Tibial nerve (tissue), 4 donors: ENCODE measurements around the gene GLUD1. TPM values are rescaled to one million over a fixed set of nuclear protein-coding genes. Genes with fewer than 3 reads are reported as not detected.
"Not testable (repeated sequence)": the region's sequence is repeated elsewhere in the genome, so short reads cannot be mapped to it uniquely, and the experiment has no call there.

Experiments
- DNase-seq, 2 donors: peaks; one replicate each; pipeline ENCODE4 v3.0.0-alpha.2; 2019; ENCODE audit warnings: low spot score in 2 of 2
- H3K27ac ChIP-seq, 4 donors: fragments of 200-600 bp; sonication (generic) in 3 of 4; one replicate each; pipeline ENCODE4 v1.5.1; 2017 to 2019; ENCODE audit warnings: mild to moderate bottlenecking in 1 of 4
- H3K27me3 ChIP-seq, 2 donors: fragments of 200-600 bp; sonication (generic) in 1 of 2; one replicate each; pipeline versions ENCODE4 v1.5.1 to v1.6.0; 2017 to 2019
- H3K36me3 ChIP-seq, 3 donors: fragments of 200-600 bp; sonication (generic); one replicate each; pipeline ENCODE4 v1.5.1; 2018 to 2019
- H3K4me1 ChIP-seq, 4 donors: fragments of 200-600 bp; sonication (generic) in 3 of 4; one replicate each; pipeline ENCODE4 v1.5.1; 2017 to 2019
- H3K4me3 ChIP-seq, 4 donors: fragments of 200-600 bp; sonication (generic) in 3 of 4; one replicate each; pipeline ENCODE4 v1.5.1; 2017 to 2019; ENCODE audit warnings: mild to moderate bottlenecking in 1 of 4, moderate library complexity in 1 of 4
- H3K9me3 ChIP-seq, 4 donors: fragments of 200-600 bp; sonication (generic) in 3 of 4; one replicate each; pipeline ENCODE4 v1.5.1; 2017 to 2019
- EP300 ChIP-seq, 2 donors: sonication (generic); formaldehyde crosslinking; IDR thresholded peaks; one replicate each; pipeline ENCODE4 v1.6.1; 2017; ENCODE audit warnings: antibody characterized with exemption in 2 of 2, mild to moderate bottlenecking in 1 of 2
- POLR2A ChIP-seq, 2 donors: fragments of 450-650 bp; IDR thresholded peaks; one replicate each; pipeline ENCODE4 v1.6.1; 2017; ENCODE audit warnings: antibody characterized with exemption in 2 of 2, mild to moderate bottlenecking in 2 of 2, moderate library complexity in 2 of 2
- whole genome bisulfite sequencing, 2 donors: methylation state at CpG; one replicate each; pipeline ENCODE4 v1.1.5; 2018; 5-methylcytosine and 5-hydroxymethylcytosine counted together
- total RNA-seq, 4 donors: library from RNA; depleted of rRNA; stranded (reverse); fragments of >200 nt; gene quantifications; one replicate each; pipeline ENCODE4 v1.1.0, GENCODE V29; 2016
- TF ChIP-seq, protein P1 (sequence below), 5 experiments: fragments of 200-600 bp in 3 of 5; fragments of 450-650 bp in 2 of 5; sonication (generic) in 3 of 5; IDR thresholded peaks; one replicate each; pipeline ENCODE4 v1.5.1; 2016 to 2019; ENCODE audit warnings: antibody characterized with exemption in 5 of 5, mild to moderate bottlenecking in 3 of 5, moderate library complexity in 2 of 5

GLUD1 gene
- 100 to 1,000 TPM; 204 to 241 (median 223) TPM for total RNA-seq

DNA sequence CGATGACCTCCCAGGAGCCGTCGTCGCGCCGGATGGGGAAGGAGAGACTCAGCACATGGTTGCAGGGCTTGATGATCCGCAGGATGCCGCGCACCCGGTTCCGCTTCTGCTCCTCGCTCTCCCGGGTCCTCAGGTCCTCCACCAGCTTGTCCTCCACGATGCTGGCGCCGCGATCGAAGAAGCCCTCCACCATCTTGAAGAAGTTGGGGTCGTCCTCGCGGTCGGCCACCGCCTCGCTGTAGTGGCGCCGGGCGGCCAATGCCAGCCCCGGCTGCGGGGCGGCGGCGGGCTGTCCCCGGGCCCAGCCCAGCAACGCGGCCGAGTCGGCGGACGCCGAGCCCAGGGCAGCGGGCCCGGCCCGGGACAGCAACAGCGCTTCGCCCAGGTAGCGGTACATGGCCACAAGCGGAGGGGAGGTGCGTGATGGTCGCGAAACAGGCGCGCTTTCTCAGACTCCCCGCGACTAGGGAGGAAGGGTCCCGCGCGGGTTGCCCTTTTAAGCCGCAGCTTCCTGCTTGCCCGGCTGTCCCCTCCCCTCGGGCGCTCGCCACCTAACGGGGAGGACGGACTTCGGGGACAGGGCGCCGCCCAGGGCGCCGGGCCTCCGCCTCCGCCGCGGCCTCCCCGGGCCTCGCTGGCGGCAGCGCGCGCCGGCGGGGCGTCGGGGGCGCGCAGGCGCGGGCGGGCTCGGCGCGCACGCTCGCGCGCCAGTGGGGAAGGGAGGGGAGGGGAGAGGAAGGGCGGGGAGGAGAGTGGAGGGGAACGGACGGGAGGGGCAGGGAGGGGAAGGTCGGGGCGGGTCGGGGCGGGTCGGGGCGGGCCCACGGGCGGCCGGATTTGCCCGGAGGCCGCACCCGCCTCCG, at the start of gene GLUD1, which contains the start of gene SHLD2:
Gene GLUD1 (minus strand): TSS at position 471 of the 863 bp plus-strand sequence. CDS start 74 bp downstream, at position 397.
Gene SHLD2 (plus strand): TSS at position 834 of the 863 bp plus-strand sequence. CDS start 56,149 bp downstream, outside the sequence.
- Histone ChIP-seq H3K36me3 (peaks cover 0 to 24% (median 0%) of the 10 kb centered on the region in 3 donors), H3K4me1 (peaks cover 0 to 38% (median 16%) of the 10 kb centered on the region in 4 donors), H3K4me3 (peak within 1 kb of the TSS; percentile 83 to 96 (median 86)), H3K27me3 (no peaks in the 10 kb centered on the region), H3K9me3 (no peaks in the 10 kb centered on the region), H3K27ac (peak within 1 kb of the TSS; percentile 95 to 99 (median 98))
- DNase-seq, result peak; percentile 79 to 85
- TF ChIP-seq, protein P1, sequence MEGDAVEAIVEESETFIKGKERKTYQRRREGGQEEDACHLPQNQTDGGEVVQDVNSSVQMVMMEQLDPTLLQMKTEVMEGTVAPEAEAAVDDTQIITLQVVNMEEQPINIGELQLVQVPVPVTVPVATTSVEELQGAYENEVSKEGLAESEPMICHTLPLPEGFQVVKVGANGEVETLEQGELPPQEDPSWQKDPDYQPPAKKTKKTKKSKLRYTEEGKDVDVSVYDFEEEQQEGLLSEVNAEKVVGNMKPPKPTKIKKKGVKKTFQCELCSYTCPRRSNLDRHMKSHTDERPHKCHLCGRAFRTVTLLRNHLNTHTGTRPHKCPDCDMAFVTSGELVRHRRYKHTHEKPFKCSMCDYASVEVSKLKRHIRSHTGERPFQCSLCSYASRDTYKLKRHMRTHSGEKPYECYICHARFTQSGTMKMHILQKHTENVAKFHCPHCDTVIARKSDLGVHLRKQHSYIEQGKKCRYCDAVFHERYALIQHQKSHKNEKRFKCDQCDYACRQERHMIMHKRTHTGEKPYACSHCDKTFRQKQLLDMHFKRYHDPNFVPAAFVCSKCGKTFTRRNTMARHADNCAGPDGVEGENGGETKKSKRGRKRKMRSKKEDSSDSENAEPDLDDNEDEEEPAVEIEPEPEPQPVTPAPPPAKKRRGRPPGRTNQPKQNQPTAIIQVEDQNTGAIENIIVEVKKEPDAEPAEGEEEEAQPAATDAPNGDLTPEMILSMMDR (IDR thresholded peaks at IDR 0.05), result no peak
- TF ChIP-seq EP300 (IDR thresholded peaks at IDR 0.05), result peak in 1 of 2 donors; percentile 85
- TF ChIP-seq POLR2A (IDR thresholded peaks at IDR 0.05), result peak; percentile 79 to 86
- WGBS, 2 donors, result 0 to 1% methylated on average over 14 to 43 of the region's 111 CpGs

DNA sequence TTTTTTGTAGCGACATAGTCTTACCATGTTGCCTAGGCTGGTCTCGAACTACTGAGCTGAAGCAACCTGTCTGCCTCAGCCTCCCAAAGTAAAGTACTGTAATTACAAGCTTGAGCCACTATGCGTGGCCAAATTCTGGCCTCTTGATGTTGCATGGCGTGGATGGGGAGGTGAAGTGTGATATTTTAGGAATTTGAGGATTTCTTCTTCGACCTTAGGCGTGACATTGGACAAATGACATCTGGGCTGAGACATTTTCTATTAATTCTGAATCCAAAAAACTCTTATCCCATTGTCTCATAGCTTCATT, 48.4 kb upstream of the GLUD1 start:
- not testable (repeated sequence) for H3K36me3 ChIP-seq, H3K4me3 ChIP-seq, H3K27me3 ChIP-seq, H3K4me1 ChIP-seq, H3K9me3 ChIP-seq, DNase-seq
- WGBS, 2 donors, result 92 to 97% methylated on average over 6 of the region's 6 CpGs
- H3K27ac ChIP-seq, result peak overlapping the region in 2 of 4 donors; percentile 49 to 62

DNA sequence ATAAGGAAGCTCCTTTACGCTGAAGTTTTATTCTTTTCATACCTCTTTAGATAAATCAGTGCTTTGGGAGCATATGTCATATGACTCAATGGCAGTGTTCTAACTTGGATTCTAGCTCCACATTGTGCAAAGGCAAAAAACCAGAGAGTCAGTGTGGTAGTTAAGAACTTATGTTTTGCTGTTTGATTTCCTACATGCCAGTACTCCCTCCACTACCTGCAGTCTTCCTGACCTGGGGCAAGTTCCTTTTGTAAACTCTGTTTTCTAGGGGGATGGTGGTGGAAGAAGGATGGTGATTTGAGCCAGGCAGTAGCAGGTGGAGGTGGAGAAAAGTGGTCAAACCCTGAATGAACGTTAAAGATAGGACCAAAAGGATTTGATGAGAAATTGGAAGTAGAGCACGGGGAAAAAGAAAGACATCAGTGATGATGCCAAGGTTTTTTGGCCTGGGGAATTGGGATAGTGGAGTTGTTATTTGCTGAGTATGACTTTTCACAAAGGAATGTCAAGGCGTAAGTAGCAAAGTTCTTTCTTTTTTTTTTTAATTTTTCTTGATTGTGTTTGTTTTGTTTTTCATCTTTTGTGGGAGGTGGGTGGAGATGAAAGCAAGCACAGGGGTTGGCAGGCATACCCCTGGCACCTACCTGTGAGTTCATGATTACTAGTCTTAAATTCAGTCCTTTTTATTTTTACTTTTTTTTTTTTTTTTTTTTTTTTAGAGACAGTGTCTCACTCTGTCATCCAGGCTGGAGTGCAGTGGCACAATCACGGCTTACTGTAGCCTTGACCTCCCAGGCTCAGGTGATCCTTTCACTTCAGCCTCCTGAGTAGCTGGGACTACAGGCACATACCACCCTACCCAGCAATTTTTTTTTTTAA, 47.8 kb upstream of the GLUD1 start:
- H3K27ac ChIP-seq, result peak overlapping the region in 2 of 4 donors; percentile 49 to 62
- not testable (repeated sequence) for H3K27me3 ChIP-seq, H3K4me3 ChIP-seq, H3K36me3 ChIP-seq, H3K4me1 ChIP-seq, H3K9me3 ChIP-seq
- DNase-seq, result peak in 1 of 2 donors; percentile 41
- WGBS, 2 donors, result 54 to 55% methylated on average over 5 of the region's 5 CpGs

DNA sequence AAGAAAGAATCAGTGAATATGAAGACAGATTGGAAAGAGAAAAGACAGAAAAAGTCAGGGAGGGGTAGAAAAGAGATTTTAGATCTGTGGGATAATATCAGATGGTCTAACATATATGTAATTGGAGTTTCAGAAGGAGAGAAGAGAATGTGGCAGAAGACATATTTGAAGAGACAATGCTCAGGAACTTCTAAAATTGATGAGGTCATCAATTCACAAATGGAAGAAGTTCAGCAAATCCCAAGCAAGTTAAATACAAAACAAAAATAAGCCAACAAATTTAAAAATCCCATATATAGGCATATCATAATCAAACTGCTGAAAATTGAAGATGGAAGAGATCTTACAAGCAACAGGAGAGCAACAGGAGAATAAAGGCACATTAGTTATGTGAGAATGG, 42.8 kb upstream of the GLUD1 start:
- H3K4me3 ChIP-seq, H3K27ac ChIP-seq, H3K4me1 ChIP-seq, H3K27me3 ChIP-seq, H3K9me3 ChIP-seq, DNase-seq: not testable (repeated sequence)
- peaks cover 0 to 11% (median 0%) of the 10 kb centered on the region in 3 donors for H3K36me3 ChIP-seq

DNA sequence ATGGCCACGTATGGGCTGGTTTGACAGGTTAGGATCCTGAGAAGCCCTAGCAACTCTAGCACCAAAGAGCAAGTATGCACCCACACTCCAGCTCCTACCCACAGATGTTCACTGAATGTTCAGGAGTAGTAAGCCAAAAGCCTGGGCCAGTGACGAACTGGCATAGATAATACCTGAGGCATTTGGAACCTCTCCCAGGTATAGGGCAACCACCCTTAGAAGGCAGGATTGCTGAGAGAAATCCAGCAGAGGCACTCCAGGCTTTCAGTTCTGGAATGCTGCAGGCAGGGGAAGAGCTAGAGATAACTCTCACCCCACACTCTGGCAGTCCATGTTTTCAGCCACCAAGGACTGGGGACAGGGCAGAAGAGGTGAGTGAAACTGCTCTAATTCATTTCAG, 39.8 kb upstream of the GLUD1 start:
- H3K36me3 ChIP-seq, result peaks cover 0 to 11% (median 0%) of the 10 kb centered on the region in 3 donors
- H3K4me1 ChIP-seq, result peaks cover 0 to 13% (median 0%) of the 10 kb centered on the region in 4 donors
- not testable (repeated sequence) for H3K27ac ChIP-seq, H3K9me3 ChIP-seq, H3K4me3 ChIP-seq, H3K27me3 ChIP-seq, DNase-seq
- 95 to 100% methylated on average over 2 of the region's 2 CpGs for WGBS, 2 donors

DNA sequence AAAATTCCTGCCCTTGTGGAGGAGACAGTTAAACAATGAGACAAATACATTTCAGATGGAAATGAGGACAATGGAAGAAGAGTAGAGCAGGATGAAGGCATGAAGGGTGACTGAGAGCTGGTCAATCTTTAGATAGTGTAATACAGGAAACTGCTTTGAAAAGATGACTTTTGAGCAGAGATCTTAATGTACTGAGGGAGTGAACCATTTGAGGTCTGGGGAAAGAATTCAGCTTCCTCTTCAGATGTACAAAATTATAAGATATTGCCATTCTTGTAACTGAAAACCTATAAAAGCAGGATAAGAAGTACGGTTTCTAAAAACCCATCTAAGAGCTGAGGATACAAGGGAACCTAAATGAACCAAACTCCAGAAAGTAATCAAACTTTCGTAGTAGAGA, 39.3 kb upstream of the GLUD1 start:
- H3K4me1 ChIP-seq, result peaks cover 0 to 13% (median 0%) of the 10 kb centered on the region in 4 donors
- DNase-seq, result not testable (repeated sequence)
- WGBS, 2 donors, result 90 to 94% methylated on average over 2 of the region's 2 CpGs

DNA sequence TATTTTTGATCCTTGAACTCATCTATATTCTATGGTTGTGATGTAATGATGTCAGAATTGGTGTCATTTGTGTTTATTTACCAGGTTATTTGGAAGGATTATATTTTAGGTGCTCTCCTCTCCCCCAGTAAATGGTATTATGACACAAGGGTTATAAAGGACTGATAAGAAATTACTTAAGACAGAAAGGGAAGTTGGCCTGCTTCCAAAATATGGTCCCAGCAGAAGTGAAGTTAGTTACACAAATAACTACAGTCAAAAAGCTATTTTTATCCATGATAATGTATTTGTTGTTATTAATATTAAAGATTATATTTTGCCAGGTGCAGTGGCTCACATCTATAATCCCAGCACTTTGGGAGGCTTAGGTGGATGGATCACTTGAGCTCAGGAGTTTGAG, 37.5 kb upstream of the GLUD1 start:
- not testable (repeated sequence) for H3K9me3 ChIP-seq, H3K4me3 ChIP-seq, H3K27me3 ChIP-seq, H3K27ac ChIP-seq
- DNase-seq, result peak in 1 of 2 donors; percentile 40
- peaks cover 0 to 11% (median 0%) of the 10 kb centered on the region in 3 donors for H3K36me3 ChIP-seq
- peaks cover 0 to 13% (median 0%) of the 10 kb centered on the region in 4 donors for H3K4me1 ChIP-seq

More for the DNA sequence above, 39.3 kb upstream of the GLUD1 start:
- H3K9me3 ChIP-seq, H3K4me3 ChIP-seq, H3K27ac ChIP-seq, H3K27me3 ChIP-seq: not testable (repeated sequence)
- H3K36me3 ChIP-seq, result peaks cover 0 to 11% (median 0%) of the 10 kb centered on the region in 3 donors

DNA sequence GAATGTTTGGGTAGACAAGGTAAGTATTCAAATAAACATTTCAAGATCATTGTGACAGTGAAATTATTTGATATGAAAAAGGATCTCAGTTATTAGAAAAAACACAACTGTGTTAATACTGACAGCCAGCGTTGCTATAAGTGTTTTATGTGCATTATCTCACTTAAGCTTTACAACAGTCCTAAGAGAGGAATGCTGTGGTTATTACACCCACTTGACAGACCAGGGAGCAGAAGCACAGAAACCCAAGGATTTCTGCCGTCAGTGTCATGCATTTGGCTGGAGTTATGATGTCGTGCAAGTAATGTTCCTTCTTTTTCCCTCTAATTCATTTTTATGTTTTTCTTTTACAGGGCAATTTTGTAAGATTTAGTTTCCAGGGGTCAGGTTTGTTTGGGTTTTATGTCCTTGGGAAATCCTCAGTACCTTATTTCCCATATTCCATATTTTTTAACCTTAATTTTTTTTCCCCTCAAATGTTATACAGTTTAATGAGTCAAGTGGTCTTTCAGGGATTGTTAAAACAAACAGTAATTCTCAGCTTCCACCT, 33.0 kb upstream of the GLUD1 start:
- H3K9me3 ChIP-seq, H3K4me1 ChIP-seq, H3K27ac ChIP-seq, H3K27me3 ChIP-seq, H3K4me3 ChIP-seq, DNase-seq, H3K36me3 ChIP-seq: not testable (repeated sequence)
- whole genome bisulfite sequencing, 2 donors, result 77 to 79% methylated on average over 3 of the region's 3 CpGs

DNA sequence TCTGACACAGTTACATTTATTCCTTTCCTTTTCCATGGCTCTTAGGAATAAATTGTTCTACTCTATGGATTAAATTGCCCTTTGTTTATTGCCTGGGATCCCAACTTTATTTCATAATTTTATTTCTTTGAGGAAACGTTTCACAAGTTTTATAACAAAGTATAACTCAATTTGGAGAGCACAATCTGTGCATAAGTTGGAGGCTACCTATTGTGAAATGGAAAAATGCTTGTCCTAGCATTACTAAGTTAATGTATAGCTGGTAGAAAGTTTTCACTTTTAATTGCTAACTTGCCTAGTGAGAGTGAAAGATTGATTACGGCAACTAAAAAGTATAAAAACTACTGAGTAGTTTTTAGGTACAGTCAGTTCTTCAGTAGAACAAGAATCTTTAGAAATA, 32.4 kb upstream of the GLUD1 start:
- H3K4me1 ChIP-seq, H3K36me3 ChIP-seq, H3K9me3 ChIP-seq, H3K4me3 ChIP-seq, H3K27me3 ChIP-seq, DNase-seq, H3K27ac ChIP-seq: not testable (repeated sequence)
- WGBS, 2 donors, result 58 to 70% methylated on average over 2 of the region's 2 CpGs

DNA sequence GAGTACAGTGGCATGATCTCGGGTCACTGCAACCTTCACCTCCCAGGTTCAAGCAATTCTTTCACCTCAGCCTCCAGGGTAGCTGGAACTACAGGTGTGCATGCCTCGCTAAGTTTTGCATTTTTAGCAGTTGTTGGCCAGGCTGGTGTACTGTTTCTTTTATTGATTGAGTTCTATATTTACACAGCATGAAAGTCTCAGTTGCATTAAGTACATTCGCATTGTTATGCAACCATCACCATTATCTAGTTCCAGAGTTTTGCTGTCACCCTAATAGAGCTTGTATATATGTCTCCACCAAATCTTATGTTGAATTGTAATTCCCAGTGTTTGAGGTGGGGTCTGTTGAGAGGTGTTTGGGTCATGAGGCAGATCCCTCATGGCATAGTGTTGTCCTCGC, 28.7 kb upstream of the GLUD1 start:
- H3K27ac ChIP-seq, H3K27me3 ChIP-seq, H3K9me3 ChIP-seq, H3K4me1 ChIP-seq, DNase-seq, H3K4me3 ChIP-seq, H3K36me3 ChIP-seq: not testable (repeated sequence)
- WGBS, 2 donors, result 87 to 90% methylated on average over 3 of the region's 4 CpGs

DNA sequence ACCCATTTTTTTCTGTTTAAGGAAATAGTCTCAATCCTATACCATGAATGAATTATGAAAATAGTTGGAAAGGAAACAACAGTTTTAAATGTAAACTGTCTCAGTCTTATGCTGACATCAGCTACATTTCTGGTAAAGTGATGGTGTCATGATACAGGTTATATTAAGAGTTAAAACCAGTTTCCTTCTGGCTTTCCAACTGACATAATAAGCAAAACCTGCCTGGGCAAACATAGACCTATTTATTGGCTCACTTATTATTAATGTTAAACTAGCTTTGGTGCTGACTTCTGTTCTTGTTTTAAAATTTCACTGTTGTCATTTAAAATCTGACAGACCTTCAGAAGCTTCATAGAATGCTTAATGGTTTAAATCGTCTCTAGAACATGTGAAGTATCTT, 24.4 kb upstream of the GLUD1 start:
- not testable (repeated sequence) for H3K4me3 ChIP-seq, DNase-seq, H3K27ac ChIP-seq, H3K36me3 ChIP-seq, H3K4me1 ChIP-seq, H3K9me3 ChIP-seq, H3K27me3 ChIP-seq
- WGBS, 2 donors, result 78 to 89% methylated on average over 1 of the region's 1 CpG

DNA sequence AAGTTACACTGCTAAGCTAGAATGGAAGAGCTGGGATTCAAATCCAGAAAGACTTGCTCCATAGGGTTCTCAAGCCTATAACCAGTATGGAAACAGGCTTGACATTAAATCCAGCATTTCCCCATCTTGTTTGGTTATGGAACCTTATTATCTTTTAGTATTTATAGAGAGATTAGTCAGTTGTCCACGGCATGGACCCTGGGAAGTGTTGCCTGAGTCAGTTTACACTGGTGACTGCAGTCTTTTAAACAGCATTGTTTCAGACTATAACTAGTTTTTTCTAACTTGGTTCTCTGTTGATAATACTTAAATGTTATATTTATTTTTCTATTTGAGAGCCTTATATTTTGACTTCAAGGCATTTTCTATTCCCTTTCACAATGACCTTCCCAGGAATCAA, 23.5 kb upstream of the GLUD1 start:
- H3K9me3 ChIP-seq, H3K4me3 ChIP-seq, DNase-seq, H3K36me3 ChIP-seq, H3K27me3 ChIP-seq, H3K27ac ChIP-seq, H3K4me1 ChIP-seq: not testable (repeated sequence)
- 100% methylated on average over 1 of the region's 1 CpG for WGBS, 2 donors
